Breast epithelium (tissue), 4 donors: Measurements from ENCODE around the gene TBC1D2B. TPM values are rescaled to one million over a fixed set of nuclear protein-coding genes. Genes with fewer than 3 reads are reported as not detected.

Source experiments
- DNase-seq, 2 donors: peaks; one replicate each; pipeline ENCODE4 v3.0.0-alpha.2; 2019; ENCODE audit warnings: low spot score in 2 of 2
- H3K27ac ChIP-seq, 2 donors: fragments of 200-600 bp; sonication (generic) in 1 of 2; one replicate each; pipeline ENCODE4 v1.5.1; 2016 to 2019; ENCODE audit warnings: mild to moderate bottlenecking in 1 of 2
- H3K27me3 ChIP-seq, 2 donors: fragments of 200-600 bp; sonication (generic) in 1 of 2; one replicate each; pipeline versions ENCODE4 v1.5.1 to v1.6.0; 2017 to 2019; ENCODE audit warnings: control low read depth in 1 of 2, mild to moderate bottlenecking in 1 of 2
- H3K36me3 ChIP-seq: fragments of 200-600 bp; one replicate; pipeline ENCODE4 v1.5.1; 2019
- H3K4me1 ChIP-seq, 2 donors: fragments of 200-600 bp; sonication (generic); one replicate each; pipeline ENCODE4 v1.5.1; 2016 to 2019; ENCODE audit warnings: control low read depth in 1 of 2
- H3K4me3 ChIP-seq, 3 donors: fragments of 200-600 bp; sonication (generic); 1 replicate in 2 of 3; 2 replicates in 1 of 3; pipeline ENCODE4 v1.5.1; 2016 to 2019; ENCODE audit warnings: mild to moderate bottlenecking in 3 of 3, moderate library complexity in 2 of 3
- H3K9me3 ChIP-seq, 2 donors: fragments of 200-600 bp; sonication (generic) in 1 of 2; one replicate each; pipeline ENCODE4 v1.5.1; 2016 to 2019; ENCODE audit warnings: control low read depth in 1 of 2
- POLR2A ChIP-seq: fragments of 450-650 bp; IDR thresholded peaks from one replicate; pipeline ENCODE4 v1.6.1; 2016; ENCODE audit warnings: antibody characterized with exemption, mild to moderate bottlenecking, moderate library complexity
- POLR2AphosphoS5 ChIP-seq, 3 donors: sonication (generic); formaldehyde crosslinking; IDR thresholded peaks; one replicate each; pipeline ENCODE4 v1.6.1; 2017; ENCODE audit warnings: antibody characterized with exemption in 3 of 3
- intact Hi-C: fragments of 100-400 bp; cut with DNase I; formaldehyde crosslinking; loops from one replicate; pipeline ENCODE4 v1.15.1; 2023; ENCODE audit warnings: low total_unique reads
- total RNA-seq, 3 donors: library from RNA; depleted of rRNA; stranded (reverse); fragments of >200 nt; gene quantifications; one replicate each; pipeline ENCODE4 v1.1.0, GENCODE V29; 2016
- TF ChIP-seq, protein P1 (sequence below), 3 donors: fragments of 450-650 bp; IDR thresholded peaks; one replicate each; pipeline ENCODE4 v1.5.1; 2016 to 2017; ENCODE audit warnings: antibody characterized with exemption in 3 of 3, mild to moderate bottlenecking in 3 of 3, moderate library complexity in 3 of 3

TBC1D2B gene
- total RNA-seq, 3 donors from 2014 or later: 44.9 to 71.0 (median 69.2) TPM

DNA sequence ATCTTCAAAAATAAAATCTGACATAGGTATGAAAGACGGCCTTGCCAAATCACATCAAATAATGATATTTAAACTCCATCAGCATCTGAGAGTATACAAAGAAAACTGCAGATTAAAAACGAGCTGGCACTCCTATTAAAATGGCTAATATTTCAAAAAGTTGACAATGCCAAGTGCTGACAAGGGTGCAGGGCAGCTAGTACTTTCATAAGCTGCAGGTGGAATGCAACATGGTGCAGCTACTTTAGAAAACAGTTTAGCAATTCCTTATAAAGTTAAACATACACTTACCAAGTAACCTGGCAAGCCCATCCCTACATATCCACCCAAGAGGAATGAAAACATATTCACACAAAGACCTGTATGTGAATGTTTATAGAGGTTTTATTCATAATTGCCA lies 23.0 kb downstream of the TBC1D2B start:
- intact Hi-C loops: no loop called here
- DNase-seq: no peak
- Histone ChIP-seq H3K4me1 (peaks cover 0 to 10% of the 10 kb centered on the region in 2 donors), H3K27me3 (no peaks in the 10 kb centered on the region), H3K27ac (no peak overlapping the region), H3K9me3 (no peaks in the 10 kb centered on the region), H3K4me3 (no peak overlapping the region), H3K36me3 (no peaks in the 10 kb centered on the region)
- no peak for TF ChIP-seq POLR2AphosphoS5 (IDR thresholded peaks at IDR 0.05)
- no peak for TF ChIP-seq POLR2A

DNA sequence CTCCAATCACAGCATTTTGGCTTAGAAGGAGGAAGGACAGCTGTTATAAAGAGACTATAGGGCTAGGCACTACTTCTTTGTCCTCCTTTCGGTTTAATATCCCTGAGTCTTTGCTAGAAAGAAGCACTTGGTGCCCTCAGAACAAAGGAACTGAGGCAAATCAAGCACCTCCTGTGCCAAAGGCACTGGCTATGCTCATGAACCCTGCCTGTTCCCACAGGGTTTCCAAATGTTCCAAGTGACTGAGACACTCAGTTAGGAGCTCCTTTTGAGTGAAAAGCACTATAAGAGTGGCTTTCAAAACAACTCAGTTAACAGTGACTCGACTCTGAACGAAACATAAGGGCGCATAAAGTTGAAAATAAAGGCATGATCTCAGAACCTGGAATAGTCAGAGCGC lies 25.0 kb downstream of the TBC1D2B start:
- Histone ChIP-seq H3K4me3 (no peak overlapping the region), H3K27me3 (no peaks in the 10 kb centered on the region), H3K9me3 (no peaks in the 10 kb centered on the region), H3K4me1 (peaks cover 2 to 15% of the 10 kb centered on the region in 2 donors), H3K27ac (peak overlapping the region in 1 of 2 donors; percentile 62), H3K36me3 (no peaks in the 10 kb centered on the region)
- intact Hi-C loops: no loop called here
- TF ChIP-seq POLR2AphosphoS5 (IDR thresholded peaks at IDR 0.05) (no peak), POLR2A (no peak)
- TF ChIP-seq, protein P1, sequence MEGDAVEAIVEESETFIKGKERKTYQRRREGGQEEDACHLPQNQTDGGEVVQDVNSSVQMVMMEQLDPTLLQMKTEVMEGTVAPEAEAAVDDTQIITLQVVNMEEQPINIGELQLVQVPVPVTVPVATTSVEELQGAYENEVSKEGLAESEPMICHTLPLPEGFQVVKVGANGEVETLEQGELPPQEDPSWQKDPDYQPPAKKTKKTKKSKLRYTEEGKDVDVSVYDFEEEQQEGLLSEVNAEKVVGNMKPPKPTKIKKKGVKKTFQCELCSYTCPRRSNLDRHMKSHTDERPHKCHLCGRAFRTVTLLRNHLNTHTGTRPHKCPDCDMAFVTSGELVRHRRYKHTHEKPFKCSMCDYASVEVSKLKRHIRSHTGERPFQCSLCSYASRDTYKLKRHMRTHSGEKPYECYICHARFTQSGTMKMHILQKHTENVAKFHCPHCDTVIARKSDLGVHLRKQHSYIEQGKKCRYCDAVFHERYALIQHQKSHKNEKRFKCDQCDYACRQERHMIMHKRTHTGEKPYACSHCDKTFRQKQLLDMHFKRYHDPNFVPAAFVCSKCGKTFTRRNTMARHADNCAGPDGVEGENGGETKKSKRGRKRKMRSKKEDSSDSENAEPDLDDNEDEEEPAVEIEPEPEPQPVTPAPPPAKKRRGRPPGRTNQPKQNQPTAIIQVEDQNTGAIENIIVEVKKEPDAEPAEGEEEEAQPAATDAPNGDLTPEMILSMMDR (IDR thresholded peaks at IDR 0.05): no peak
- no peak for DNase-seq

DNA sequence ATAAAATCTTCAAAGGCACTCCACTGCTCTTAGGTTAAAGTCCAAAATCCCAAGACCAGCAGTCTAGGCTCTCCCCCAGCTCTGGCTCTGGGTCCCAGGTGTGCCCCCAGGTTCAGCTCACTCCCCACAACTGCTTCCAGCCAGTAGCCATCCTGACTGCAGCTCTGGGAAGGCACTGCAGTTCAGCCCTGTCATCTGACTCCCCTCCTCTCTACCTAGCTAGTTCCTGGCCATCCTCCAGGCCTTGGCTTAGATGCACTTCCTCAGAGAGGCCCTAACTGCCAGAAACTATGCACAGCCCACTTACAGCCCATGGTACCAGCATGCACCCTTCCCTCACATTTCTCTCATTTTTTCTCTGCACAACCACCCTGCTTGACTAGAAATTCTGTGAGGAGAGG lies 25.5 kb downstream of the TBC1D2B start:
- no peak for DNase-seq
- peak overlapping the region in 1 of 2 donors; percentile 62 for H3K27ac ChIP-seq
- intact Hi-C loops: no loop called here
- no peaks in the 10 kb centered on the region for H3K36me3 ChIP-seq
- no peaks in the 10 kb centered on the region for H3K27me3 ChIP-seq
- peaks cover 7 to 15% of the 10 kb centered on the region in 2 donors for H3K4me1 ChIP-seq
- no peaks in the 10 kb centered on the region for H3K9me3 ChIP-seq
- TF ChIP-seq POLR2A (no peak), POLR2AphosphoS5 (IDR thresholded peaks at IDR 0.05) (no peak)
- TF ChIP-seq, protein P1 (IDR thresholded peaks at IDR 0.05): no peak
- H3K4me3 ChIP-seq: no peak overlapping the region

DNA sequence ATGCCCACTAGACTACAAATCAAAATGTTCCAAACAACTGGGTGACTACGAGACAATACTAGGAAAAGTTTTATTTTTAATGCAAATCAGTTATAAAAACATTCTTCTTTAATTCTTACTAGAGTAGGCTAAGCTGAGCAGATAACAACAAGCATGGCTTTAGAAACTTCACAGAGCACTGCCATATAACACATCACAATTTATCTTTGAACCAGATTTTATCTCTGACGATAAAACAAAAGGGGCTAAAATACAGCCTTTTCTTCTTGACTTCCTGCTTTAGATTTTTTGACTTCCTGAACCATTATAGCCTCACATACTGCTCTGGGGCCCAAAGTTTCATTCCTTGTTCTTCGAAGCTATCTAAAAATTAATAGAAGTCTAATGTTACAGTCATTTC lies 25.9 kb downstream of the TBC1D2B start:
- intact Hi-C loops: no loop called here
- peaks cover 7 to 15% of the 10 kb centered on the region in 2 donors for H3K4me1 ChIP-seq
- H3K27ac ChIP-seq: peak overlapping the region in 1 of 2 donors; percentile 83
- no peak overlapping the region for H3K4me3 ChIP-seq
- TF ChIP-seq POLR2AphosphoS5 (IDR thresholded peaks at IDR 0.05) (no peak), POLR2A (no peak)
- TF ChIP-seq, protein P1 (IDR thresholded peaks at IDR 0.05): no peak
- no peaks in the 10 kb centered on the region for H3K27me3 ChIP-seq
- H3K36me3 ChIP-seq: no peaks in the 10 kb centered on the region
- no peak for DNase-seq
- H3K9me3 ChIP-seq: no peaks in the 10 kb centered on the region

DNA sequence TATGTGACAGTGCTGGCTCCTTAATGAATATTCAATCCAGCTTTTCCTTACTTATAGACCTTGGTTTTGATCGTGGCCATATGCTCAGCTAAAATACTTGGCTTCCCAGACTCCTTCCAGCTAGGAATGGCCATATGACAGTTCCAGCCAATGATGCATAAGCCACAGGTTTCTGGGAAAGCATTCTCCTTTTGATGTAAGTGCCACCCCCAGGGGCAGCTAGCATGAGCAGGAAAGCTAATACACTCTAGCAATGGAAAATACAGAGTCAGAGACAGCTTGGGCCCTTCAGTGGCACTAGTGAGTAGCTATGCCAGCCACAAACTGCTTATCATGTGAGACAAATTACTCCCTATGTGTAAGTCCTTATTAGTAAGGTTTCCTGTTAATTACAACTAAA lies 26.7 kb downstream of the TBC1D2B start:
- Histone ChIP-seq H3K4me3 (no peak overlapping the region), H3K27ac (peak overlapping the region; percentile 67 to 83), H3K27me3 (no peaks in the 10 kb centered on the region), H3K36me3 (no peaks in the 10 kb centered on the region), H3K9me3 (no peaks in the 10 kb centered on the region), H3K4me1 (peaks cover 7 to 9% of the 10 kb centered on the region in 2 donors)
- intact Hi-C loops: no loop called here
- TF ChIP-seq, protein P1 (IDR thresholded peaks at IDR 0.05): no peak
- TF ChIP-seq POLR2AphosphoS5 (IDR thresholded peaks at IDR 0.05): no peak
- no peak for TF ChIP-seq POLR2A
- DNase-seq: no peak

DNA sequence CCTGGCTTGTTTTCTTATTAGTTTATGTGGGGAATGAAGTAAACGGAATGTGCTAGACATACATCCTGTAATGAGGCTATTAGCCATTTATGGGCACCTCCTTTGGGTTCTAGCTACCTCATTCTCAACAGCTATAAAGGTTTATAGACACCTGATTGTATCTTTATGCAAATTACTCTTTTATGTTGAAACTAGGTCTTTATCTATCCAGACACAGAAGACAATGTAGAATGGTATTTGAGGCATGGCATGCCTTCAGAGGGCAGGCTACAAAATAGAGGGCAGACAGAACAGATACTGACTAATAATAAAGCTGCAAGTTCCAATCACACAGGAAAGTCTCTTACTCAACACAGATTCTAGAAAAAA lies 27.1 kb downstream of the TBC1D2B start:
- H3K36me3 ChIP-seq: no peaks in the 10 kb centered on the region
- no peak for TF ChIP-seq POLR2A
- TF ChIP-seq, protein P1 (IDR thresholded peaks at IDR 0.05): no peak
- TF ChIP-seq POLR2AphosphoS5 (IDR thresholded peaks at IDR 0.05): no peak
- DNase-seq: no peak
- intact Hi-C loops: no loop called here
- no peak overlapping the region for H3K4me3 ChIP-seq
- H3K27me3 ChIP-seq: no peaks in the 10 kb centered on the region
- peaks cover 6 to 7% of the 10 kb centered on the region in 2 donors for H3K4me1 ChIP-seq
- no peaks in the 10 kb centered on the region for H3K9me3 ChIP-seq
- H3K27ac ChIP-seq: peak overlapping the region; percentile 67 to 83
